SK-N-MC (cell line): Measurements from ENCODE around the gene KCNQ1OT1.

ENCODE experiments used
- EZH2 ChIP-seq: fragments of 200-600 bp; sonication (generic); IDR thresholded peaks from one replicate; pipeline ENCODE4 v1.6.1; 2017; ENCODE audit warnings: antibody characterized with exemption
- FOXP2 ChIP-seq: optimal IDR thresholded peaks from 2 replicates; pipeline ENCODE3; 2011; ENCODE audit warnings: mild to moderate bottlenecking, moderate library complexity; ENCODE audit not compliant: insufficient read depth; ENCODE audit errors: extremely low read length, control extremely low read depth
- POLR2AphosphoS5 ChIP-seq: IDR thresholded peaks from 2 replicates; pipeline ENCODE4 v1.6.1; 2012; ENCODE audit warnings: mild to moderate bottlenecking, low read depth, low read length, borderline replicate concordance

DNA sequence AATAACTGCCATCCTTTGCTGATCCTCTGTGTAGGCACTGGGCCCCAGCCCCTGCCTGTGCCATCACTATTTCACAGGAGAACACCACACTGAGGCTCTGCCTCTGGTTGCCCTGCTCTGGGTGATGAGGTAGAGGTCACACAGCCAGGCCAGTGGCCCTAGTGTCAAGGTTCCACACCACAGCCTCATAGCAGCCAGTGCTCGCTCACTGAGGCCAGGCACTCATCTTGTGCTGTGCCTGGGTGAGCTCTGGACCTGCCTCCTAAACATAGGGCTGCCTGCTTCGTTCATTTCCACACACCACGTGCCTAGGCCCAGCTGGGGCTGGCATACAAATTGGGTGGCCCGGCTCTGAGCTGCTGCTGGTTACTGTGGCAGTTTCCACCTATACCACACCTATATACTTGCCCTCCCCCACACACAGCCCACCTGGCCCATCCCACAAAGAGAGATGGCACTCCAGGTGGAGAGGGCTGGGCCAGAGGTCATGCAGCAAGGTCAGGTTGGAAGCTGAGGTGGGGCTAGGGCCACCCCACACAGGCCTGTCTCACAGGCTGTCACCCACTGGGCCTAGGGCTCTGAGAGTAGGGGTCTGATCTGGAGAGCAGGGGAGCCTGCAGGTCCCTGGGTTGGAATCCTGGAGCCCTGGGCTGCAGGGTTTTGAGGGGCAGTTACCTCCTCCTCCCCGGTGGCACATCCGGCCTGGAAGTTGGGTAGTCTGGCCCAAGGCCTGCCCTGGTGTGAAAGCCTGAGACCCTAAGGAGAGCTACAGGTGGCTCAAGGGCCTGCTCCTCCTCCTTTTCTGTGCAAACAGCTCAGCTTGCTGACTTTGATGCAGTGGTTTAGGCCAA, 11.2 kb downstream of the KCNQ1OT1 start:
- TF ChIP-seq EZH2 (no peak), POLR2AphosphoS5 (no peak), FOXP2 (no peak)
